ENCODE results near the gene BEGAIN. TPM values are rescaled to one million over a fixed set of nuclear protein-coding genes. Genes with fewer than 3 reads are reported as not detected.

BEGAIN gene
- total and polyA plus RNA-seq, 2 of the 8 experiments (the other 6 are each of a cell fraction or from before 2014, with no cell fraction given), result 2.9 to 3.0 TPM

DNA sequence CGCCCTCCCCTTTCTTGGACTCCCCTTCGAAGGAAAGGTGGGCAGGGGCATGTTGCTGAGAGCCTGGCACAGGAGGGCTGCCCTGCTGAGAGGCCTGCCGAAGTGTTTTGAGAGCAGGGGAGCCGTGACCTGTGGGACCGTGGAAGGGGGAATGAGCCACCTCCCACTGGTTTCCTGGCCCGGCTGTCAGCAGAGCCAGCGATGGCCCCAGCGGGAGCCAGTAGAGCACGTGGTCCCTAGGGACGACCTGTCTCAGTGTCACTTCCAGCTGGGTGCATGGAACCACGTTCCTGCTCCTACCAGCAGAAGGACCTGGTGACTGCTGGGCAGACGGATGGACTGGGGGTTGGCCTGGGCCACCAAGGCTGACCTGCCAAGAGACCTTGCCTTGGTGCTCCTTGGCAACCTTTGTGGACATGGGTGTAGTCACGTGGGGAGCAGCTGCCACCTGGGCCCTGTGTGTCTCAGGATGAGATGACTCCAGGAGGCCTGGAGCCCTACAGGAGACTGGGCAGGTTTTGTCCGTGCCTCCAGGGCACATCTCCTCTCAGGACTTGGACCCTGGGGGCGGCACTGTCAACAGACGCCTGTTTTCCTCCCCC, 34.6 kb downstream of the BEGAIN start (continued):
- no peak for TF ChIP-seq TAF7 (optimal IDR thresholded peaks at IDR 0.05; ENCODE audit: borderline replicate concordance, low read depth, low read length)
- TF ChIP-seq NANOG (IDR thresholded peaks at IDR 0.05; ENCODE audit: insufficient read depth, low read depth, low read length, poor library complexity, severe bottlenecking), result no peak
- TF ChIP-seq SRF (IDR thresholded peaks at IDR 0.05; ENCODE audit: low read depth, low read length), result no peak
- TF ChIP-seq, protein P1, sequence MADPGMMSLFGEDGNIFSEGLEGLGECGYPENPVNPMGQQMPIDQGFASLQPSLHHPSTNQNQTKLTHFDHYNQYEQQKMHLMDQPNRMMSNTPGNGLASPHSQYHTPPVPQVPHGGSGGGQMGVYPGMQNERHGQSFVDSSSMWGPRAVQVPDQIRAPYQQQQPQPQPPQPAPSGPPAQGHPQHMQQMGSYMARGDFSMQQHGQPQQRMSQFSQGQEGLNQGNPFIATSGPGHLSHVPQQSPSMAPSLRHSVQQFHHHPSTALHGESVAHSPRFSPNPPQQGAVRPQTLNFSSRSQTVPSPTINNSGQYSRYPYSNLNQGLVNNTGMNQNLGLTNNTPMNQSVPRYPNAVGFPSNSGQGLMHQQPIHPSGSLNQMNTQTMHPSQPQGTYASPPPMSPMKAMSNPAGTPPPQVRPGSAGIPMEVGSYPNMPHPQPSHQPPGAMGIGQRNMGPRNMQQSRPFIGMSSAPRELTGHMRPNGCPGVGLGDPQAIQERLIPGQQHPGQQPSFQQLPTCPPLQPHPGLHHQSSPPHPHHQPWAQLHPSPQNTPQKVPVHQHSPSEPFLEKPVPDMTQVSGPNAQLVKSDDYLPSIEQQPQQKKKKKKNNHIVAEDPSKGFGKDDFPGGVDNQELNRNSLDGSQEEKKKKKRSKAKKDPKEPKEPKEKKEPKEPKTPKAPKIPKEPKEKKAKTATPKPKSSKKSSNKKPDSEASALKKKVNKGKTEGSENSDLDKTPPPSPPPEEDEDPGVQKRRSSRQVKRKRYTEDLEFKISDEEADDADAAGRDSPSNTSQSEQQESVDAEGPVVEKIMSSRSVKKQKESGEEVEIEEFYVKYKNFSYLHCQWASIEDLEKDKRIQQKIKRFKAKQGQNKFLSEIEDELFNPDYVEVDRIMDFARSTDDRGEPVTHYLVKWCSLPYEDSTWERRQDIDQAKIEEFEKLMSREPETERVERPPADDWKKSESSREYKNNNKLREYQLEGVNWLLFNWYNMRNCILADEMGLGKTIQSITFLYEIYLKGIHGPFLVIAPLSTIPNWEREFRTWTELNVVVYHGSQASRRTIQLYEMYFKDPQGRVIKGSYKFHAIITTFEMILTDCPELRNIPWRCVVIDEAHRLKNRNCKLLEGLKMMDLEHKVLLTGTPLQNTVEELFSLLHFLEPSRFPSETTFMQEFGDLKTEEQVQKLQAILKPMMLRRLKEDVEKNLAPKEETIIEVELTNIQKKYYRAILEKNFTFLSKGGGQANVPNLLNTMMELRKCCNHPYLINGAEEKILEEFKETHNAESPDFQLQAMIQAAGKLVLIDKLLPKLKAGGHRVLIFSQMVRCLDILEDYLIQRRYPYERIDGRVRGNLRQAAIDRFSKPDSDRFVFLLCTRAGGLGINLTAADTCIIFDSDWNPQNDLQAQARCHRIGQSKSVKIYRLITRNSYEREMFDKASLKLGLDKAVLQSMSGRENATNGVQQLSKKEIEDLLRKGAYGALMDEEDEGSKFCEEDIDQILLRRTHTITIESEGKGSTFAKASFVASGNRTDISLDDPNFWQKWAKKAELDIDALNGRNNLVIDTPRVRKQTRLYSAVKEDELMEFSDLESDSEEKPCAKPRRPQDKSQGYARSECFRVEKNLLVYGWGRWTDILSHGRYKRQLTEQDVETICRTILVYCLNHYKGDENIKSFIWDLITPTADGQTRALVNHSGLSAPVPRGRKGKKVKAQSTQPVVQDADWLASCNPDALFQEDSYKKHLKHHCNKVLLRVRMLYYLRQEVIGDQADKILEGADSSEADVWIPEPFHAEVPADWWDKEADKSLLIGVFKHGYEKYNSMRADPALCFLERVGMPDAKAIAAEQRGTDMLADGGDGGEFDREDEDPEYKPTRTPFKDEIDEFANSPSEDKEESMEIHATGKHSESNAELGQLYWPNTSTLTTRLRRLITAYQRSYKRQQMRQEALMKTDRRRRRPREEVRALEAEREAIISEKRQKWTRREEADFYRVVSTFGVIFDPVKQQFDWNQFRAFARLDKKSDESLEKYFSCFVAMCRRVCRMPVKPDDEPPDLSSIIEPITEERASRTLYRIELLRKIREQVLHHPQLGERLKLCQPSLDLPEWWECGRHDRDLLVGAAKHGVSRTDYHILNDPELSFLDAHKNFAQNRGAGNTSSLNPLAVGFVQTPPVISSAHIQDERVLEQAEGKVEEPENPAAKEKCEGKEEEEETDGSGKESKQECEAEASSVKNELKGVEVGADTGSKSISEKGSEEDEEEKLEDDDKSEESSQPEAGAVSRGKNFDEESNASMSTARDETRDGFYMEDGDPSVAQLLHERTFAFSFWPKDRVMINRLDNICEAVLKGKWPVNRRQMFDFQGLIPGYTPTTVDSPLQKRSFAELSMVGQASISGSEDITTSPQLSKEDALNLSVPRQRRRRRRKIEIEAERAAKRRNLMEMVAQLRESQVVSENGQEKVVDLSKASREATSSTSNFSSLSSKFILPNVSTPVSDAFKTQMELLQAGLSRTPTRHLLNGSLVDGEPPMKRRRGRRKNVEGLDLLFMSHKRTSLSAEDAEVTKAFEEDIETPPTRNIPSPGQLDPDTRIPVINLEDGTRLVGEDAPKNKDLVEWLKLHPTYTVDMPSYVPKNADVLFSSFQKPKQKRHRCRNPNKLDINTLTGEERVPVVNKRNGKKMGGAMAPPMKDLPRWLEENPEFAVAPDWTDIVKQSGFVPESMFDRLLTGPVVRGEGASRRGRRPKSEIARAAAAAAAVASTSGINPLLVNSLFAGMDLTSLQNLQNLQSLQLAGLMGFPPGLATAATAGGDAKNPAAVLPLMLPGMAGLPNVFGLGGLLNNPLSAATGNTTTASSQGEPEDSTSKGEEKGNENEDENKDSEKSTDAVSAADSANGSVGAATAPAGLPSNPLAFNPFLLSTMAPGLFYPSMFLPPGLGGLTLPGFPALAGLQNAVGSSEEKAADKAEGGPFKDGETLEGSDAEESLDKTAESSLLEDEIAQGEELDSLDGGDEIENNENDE (IDR thresholded peaks at IDR 0.05; ENCODE audit: insufficient replicate concordance, low read length), result no peak
- TF ChIP-seq TAF1 (IDR thresholded peaks at IDR 0.05; ENCODE audit: low read depth, low read length), result no peak

Measured in H1 (cell line).